Measurements from ENCODE around the gene RETN.
"Not testable (repeated sequence)": the region's sequence is repeated elsewhere in the genome, so short reads cannot be mapped to it uniquely, and the experiment has no call there.

The RETN gene

GRCh38 chr19:7637374-7638256, 31.2 kb upstream of the RETN start:
- no peak for DNase-seq (ENCODE audit: low read depth)

DNA sequence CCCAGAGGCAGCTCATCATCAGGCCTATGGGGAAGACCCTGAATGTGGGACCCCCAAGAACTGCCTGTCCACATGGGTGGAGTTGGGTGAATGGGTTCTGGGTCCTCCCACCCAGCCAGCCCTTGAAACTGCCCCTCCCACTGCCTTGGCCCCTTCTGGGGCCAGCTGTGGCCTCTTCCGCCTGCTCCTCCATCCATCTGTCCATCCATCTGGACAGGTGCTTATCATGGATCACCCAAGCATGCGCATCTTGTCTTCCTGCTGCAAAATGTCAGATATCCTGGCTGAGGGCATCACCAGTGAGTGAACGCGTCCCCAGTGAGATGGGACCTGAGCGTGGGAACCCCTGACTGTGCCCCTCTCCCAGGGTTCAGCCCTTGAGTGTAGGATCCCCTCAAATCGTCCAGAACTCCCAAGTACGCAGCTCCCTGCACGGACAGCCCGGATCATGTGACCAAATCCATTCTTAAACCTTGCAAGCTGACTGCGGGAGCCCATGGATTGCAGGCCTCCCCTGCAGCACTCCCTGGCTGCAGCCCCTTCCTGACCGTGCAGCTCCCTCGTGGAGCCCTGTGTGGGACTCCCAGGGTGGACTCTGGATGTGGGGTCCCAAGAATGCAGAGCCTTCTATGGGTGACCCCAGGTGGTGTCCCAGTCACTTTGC, 29.9 kb upstream of the RETN start:
- no peak for DNase-seq (ENCODE audit: low read depth)

- DNase-seq (ENCODE audit: low read depth) = no peak
Observed at GRCh38 chr19:7639863-7640348, 28.9 kb upstream of the RETN start.

GRCh38 chr19:7640803-7641202, 28.0 kb upstream of the RETN start:
- no peak for DNase-seq (ENCODE audit: low read depth)

GRCh38 chr19:7641290-7642276, 27.3 kb upstream of the RETN start:
- DNase-seq (ENCODE audit: low read depth) = no peak

GRCh38 chr19:7642295-7643030, 26.4 kb upstream of the RETN start:
- no peak for DNase-seq (ENCODE audit: low read depth)

GRCh38 chr19:7643031-7643415, 25.8 kb upstream of the RETN start:
- DNase-seq (ENCODE audit: low read depth) = no peak

DNA sequence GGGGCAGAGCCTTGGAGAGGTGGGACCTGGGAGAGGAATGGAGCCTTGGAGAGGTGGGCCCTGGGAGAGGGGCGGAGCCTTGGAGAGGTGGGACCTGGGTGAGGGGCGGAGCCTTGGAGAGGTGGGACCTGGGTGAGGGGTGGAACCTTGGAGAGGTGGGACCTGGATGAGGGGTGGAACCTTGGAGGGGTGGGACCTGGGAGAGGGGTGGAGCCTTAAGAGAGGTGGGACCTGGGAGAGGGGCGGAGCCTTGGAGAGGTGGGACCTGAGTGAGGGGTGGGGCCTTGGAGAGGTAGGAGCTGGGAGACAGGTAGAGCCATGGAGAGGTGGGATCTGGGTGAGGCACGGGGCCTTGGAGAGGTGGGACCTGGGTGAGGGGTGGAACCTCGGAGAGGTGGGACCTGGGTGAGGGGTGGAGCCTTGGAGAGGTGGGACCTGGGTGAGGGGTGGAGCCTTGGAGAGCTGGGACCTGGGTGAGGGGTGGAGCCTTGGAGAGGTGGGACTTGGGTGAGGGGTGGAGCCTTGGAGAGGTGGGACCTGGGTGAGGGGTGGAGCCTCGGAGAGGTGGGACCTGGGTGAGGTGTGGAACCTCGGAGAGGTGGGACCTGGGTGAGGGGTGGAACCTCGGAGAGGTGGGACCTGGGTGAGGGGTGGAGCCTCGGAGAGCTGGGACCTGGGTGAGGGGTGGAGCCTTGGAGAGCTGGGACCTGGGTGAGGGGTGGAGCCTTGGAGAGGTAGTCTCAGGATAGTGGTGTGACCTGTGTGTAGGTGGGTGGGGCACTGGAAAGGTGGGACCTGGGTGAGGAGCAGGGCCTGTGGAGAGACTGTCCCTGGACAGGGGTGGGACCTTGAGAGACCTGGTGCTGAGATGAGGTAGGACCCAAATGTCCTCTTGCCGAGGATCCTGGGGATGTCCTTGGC, 25.0 kb upstream of the RETN start:
- not testable (repeated sequence) for DNase-seq (ENCODE audit: low read depth)

GRCh38 chr19:7644550-7644877, 24.3 kb upstream of the RETN start:
- DNase-seq (ENCODE audit: low read depth) = no peak

DNA sequence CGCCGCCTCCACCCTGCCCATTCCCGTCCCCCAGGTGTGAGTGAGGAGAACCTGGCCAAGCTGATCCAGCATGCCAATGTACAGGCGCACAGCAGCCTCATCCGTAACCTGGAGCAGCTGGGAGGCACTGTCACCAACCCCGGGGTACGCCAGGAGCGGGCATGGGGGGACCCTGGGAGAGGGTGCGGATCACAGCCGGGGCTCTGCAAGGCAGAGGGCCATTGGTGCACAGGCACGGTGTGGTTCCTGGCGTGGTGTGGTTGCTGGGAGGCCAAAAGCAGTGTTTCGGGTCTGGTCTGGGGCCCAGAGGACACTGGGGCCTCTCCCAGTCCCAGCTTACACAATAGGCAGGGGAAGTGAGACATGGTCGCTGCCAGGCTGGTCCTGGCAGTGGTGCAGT, 23.7 kb upstream of the RETN start:
- no peak for DNase-seq (ENCODE audit: low read depth)

DNA sequence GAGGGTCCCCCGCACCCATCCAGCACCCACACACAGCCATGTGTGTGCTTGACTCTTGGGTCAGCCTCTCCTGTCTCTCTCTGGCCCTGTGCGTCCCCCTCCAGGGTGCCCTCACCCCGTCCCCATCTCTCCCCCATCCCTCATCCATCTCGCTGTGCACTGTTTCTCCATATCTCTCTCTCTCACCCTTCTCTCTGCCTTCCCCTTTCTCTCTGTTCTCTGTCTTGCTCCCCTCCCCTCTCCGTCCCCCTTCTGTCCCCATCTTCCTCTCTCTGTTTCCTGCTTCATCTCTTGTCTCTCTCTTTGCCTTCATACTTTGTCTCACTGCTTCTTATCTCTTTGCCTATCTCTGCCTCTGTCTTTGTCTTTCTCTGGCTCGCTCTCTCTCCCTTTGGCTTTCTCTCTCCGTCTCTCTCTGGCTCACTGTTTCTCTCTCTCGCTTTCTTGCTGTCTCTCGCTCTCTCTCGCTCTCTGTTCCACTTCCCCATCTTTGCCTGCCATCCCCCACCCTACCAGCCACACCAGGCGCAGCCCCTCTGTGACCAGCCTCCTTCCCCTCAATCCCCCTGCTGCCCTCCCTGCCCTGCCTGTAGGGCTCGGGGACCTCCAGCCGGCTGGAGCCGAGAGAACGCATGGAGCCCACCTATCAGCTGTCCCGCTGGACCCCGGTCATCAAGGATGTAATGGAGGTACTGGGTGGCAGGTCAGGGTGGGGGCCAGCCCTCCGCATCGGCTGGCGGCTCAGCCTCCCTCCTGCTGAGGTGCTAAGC, 23.0 kb upstream of the RETN start:
- DNase-seq (ENCODE audit: low read depth) = no peak

DNA sequence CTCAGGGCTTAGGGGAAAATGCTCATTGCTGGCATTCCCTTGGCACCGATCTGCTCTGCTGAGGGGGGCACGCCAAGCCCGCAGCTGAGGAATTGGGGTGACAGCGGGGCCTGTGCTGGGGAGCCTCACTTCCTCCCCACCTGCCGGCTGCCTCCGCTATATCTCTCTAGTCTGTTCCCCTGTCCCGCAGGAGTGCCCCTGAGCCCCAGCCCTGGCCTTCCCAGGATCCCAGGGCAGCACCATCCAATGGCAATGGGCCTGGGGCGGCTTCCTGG, 22.5 kb upstream of the RETN start:
- no peak for DNase-seq (ENCODE audit: low read depth)

- DNase-seq (ENCODE audit: low read depth) = no peak
Observed at GRCh38 chr19:7647156-7647555, 21.7 kb upstream of the RETN start.

DNA sequence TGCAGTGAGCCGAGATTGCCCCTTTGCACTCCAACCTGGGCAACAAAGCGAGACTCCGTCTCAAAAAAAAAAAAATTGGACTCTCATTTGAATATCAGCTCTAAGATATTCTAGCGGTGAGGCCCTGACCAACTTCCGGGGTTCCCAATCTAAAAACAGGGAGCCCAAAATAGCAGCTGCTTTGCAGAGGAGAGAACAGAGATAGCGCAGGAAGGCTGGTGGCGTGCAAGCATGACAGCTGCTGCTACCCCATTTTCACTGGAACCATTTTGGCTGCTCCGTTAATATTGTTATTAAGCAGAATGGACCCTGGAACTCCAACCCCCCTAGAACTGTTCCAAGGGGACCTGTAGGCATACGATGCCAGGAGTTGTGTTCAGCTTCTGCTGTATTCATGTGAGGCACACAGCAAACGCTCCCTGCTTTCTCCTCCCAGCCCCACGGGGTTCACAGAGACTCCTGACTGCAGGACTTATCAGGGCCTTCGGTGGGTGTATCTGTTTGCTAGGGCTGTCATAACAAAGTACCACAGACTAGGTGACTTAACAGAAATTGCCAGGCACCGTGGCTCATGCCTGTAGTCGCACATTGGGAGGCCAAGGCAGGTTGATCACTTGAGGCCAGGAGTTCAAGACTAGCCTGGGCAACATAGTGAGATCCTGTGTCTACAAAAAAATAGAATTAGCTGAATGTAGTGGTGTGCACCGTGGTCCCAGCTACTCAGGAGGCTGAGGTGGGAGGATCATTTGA, 20.4 kb upstream of the RETN start:
- no peak for DNase-seq (ENCODE audit: low read depth)

GRCh38 chr19:7650148-7650547, 18.7 kb upstream of the RETN start:
- DNase-seq (ENCODE audit: low read depth) = no peak

GRCh38 chr19:7652061-7652641, 16.7 kb upstream of the RETN start:
- peak; percentile 84 for DNase-seq (ENCODE audit: low read depth)

DNA sequence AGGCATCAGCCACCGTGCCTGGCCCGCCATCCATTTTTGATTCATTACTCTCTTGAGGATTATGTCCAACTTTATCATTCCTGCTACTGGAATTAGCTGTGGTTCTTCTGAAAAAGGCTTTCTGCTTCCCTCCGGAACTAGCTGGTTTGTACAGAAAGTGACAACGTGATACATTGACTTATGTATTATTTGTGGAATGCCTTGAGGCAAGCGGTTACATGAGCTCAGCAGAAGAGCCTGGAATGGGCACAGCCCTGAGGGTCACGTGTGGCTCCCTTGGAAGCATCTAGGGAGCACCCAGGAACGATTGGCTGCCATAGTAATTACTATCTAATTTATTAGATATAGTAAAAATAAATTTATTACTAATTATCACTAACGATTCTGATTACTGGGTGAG, 14.4 kb upstream of the RETN start:
- DNase-seq (ENCODE audit: low read depth) = no peak

GRCh38 chr19:7655581-7655980, 13.3 kb upstream of the RETN start:
- DNase-seq (ENCODE audit: low read depth) = no peak
